A204.1 (cell line): Measurements from ENCODE around the gene SLC16A10.

Source experiments
- FAIRE-seq: peaks from 2 replicates; lab custom pipeline; 2012; peaks lifted over from hg19 to GRCh38; lab: Jason Lieb, UNC

The SLC16A10 gene

DNA sequence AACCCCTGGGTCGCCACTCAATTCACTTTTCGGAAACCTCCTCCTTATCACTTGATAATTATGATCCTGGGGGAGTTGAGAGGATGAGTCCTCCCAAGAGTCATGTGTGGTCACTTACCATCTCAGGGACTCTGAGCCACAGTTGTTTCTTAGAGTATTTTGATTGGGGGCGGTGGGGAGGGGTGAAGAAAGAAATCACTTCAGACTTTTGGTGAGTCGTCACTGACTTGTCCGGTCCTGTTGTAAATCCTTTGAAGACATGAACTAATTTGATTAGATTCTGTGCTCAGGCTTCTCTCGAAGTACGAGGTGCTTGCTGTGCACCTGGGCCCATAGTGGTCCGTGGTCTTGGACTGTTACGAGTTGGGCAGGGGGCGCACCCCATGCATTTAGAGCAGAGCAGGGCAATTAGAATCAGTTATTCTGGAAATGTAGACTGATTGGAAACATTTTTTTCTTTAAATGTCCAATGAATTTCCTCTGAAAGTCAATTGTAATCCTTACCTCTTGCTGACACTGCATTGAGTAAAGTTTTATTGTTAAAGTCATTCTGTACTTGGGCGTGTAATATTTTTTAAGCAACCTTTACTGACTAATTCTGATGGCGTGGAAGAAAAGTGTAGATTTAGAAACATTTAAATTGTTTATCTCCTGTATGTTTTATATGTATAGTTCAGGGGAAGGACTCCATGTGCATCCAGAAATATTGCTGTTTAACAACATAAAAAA, 173.4 kb downstream of the SLC16A10 start:
- no peak for FAIRE-seq

DNA sequence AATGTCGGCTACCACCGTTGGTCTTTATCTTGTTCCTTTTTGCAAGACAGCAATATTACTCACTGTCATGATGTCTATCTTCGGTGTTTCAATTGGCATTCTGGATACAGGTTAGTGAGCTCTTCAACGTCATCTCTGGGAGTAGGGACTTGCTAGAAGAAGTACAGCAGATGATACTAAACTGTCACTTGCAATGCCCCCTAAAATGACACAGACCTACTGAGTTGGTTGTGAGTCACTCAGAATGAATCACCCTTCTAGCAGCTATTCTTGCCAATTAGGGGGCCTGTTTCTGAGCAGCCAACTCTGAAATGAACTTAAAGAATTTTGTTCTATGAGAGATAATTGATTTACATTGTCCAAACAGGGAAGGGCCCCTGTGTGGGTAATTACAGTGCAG, 176.5 kb downstream of the SLC16A10 start:
- FAIRE-seq = no peak

DNA sequence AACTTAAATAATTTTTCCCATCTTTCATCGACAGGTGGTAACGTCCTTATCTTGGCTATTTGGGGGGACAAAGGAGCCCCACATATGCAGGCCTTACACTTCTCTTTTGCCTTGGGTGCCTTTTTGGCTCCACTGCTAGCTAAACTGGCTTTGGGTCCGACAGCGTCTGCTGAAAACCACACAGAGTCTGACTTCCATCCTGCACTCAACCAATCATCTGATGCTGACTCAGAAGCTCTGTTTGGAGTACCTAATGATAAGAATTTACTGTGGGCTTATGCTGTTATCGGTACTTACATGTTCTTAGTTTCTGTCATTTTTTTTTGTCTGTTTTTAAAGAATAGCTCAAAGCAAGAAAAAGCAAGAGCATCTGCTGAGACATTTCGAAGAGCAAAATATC, 178.5 kb downstream of the SLC16A10 start:
- no peak for FAIRE-seq

DNA sequence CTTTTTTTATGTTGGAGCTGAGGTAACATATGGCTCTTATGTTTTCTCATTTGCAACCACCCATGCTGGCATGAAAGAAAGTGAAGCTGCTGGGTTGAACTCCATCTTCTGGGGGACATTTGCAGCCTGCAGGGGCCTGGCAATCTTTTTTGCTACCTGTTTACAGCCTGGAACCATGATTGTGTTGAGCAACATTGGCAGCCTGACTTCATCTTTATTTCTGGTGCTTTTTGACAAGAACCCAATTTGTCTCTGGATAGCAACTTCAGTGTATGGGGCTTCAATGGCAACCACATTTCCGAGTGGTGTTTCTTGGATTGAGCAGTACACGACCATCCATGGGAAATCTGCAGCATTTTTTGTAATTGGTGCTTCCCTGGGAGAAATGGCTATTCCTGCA, 179.0 kb downstream of the SLC16A10 start:
- FAIRE-seq = no peak

DNA sequence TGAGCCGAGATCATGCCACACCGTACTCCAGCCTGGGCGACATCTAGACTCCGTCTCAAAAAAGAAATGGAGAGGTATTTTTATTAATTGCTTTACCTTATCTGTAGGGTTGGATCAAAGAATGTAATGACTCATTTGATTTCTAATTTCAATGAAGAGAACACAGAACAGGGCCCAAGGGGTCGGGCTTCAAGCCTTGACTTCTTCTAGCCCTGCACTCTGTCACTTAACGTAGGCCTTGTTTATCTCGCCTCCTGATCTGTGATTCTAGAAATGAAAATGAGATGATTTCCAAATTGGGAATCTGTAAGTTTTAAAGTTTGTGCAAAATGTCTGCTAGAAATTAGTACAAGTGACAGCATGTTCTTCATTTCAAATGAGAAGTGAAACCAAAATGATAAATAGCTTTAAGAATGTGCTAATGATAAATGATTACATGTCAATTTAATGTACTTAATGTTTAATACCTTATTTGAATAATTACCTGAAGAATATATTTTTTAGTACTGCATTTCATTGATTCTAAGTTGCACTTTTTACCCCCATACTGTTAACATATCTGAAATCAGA, 180.5 kb downstream of the SLC16A10 start:
- FAIRE-seq = no peak

DNA sequence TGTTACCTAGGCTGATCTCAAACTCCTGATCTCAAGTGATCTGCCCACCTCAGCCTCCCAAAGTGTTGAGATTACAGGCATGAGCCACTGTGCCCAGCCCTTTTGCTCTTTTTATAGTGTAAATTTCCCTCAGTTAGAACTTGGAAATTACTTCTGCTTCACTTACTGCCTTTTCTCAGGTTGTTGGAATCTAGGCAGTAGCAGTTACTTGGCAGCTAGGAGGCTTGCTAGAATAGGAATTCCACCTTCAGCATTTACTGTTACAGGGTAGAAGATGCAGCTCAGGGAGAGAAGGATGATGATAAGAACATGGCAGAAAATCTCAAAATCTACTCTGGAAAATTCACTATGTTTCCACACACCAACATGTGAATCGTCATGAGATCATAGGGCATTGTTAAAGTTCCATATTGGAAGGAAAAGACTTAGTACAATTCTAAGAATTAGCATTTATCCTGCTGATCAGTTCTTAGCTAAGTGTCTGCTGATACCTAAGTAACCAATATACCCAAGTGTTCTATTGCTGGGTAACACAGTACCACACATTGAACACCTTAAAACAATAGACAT, 182.2 kb downstream of the SLC16A10 start:
- no peak for FAIRE-seq

DNA sequence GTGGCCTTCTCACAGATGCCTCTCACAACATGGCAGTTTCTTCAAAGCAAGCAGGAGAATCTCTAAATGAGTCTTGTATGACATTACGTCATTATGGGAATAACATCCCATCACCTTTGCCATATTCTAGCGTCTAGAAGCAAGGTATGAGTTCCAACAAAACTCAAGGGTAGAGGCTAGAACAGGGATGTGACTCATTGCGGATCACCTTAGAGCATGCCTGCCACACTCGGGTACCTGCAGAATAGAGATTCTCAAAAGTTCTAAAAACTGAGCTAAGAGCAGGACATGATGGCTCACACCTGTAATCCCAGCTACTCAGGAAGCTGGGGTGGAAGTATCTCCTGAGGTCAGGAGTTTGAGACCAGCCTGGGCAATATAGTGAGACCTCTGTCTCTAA, 182.8 kb downstream of the SLC16A10 start:
- FAIRE-seq = no peak

DNA sequence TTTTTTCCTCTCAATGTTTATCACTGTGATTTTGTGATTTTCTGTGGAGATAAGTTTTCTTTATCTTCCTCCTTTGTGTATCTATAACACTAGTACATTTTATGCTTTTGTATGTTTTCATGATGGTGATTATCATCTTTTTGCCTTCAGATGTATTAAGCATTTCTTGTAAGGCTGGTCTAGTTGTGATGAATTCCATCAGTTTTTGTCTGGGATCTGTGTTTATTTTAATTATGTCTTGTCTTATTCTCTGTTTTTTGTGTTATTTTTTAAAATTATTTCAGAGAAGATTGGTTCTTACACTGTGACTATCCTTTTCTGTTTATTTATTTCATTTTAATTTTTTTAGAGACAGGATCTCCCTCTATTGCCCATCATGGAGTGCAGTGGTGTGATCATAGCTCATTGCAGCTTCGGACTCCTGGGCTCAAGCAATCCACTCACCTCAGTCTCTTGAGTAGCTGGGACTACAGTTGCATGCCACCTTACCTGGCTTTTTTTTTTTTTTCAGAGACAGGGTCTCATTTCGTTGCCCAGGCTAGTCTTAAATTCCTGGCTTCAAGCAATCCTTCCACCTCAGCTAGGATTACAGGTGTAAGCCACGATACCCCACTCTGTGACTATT, 187.4 kb downstream of the SLC16A10 start:
- no peak for FAIRE-seq

DNA sequence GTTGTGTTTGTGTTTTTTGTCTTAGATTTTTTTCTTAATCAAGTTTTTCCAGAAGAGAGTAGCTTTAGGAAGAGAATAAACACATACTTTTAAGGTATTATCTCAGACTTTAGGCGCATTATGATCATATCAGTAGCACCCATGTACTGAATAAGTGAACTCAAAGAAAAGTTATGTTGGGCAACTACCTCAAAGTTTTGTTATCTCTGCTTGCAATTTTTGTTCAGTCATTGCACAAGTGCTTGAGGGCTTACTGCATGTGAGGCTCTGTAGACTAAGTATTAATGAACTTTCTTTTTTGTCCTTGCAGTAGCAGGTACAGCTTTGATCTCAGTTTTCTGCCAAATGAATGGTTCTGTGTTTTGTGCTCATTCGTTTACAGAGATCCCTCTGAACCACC, 189.0 kb downstream of the SLC16A10 start:
- no peak for FAIRE-seq

DNA sequence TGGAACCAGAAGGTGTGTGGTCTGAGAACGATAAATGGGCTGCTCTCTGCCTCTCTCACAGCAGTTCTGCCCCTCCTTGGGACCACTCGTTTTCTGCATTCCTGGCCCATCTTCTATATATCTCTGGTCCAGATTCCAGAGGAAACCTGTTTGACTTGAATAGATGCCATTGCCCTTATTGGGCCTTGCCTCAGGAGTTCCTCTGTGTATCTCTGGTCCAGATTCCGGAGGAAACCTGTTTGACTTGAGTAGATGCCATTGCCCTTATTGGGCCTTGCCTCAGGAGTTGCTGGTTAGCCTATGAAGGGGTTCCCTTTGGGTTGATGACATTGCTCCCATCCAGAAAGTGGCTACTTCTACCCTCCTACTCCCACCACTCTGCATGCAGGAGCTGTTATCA, 189.4 kb downstream of the SLC16A10 start:
- FAIRE-seq = no peak

DNA sequence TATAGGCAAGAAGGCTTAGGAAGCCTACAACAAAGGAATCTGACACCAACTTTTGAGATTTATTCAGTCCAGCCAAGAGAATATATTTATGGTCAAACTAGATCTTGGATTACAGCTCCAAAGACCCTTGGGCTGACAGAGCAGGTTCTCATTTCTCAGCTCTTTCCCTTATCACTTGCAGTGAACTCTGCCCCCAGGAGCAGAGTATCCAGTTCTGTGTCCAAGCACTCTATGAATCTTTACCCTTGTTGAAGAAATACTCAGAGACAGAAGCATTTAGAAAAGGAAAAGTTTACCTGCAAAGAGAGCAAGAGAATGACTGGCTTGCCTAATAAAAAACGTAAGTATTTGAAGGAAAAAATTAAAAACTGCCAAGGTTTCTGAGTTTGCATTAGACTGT, 190.5 kb downstream of the SLC16A10 start:
- FAIRE-seq = no peak

DNA sequence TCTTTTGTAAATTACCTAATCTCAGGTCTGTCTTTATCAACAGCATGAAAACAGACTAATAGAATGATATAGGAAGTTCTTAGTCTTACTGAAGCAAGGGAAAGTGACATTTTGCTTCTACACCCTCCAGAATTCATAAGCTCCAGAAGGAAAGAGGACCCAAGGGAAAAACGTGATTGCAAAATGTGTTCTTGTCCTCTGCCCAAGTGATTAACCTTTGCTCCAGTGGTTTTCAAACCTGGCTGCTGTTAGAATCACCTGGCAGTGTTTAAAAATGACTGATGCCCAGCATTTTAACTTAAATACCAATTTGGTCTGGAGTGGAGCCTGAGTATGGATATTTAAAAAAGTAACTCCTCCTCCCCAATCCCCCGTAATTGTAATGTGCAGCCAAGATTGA, 191.4 kb downstream of the SLC16A10 start:
- FAIRE-seq = no peak

DNA sequence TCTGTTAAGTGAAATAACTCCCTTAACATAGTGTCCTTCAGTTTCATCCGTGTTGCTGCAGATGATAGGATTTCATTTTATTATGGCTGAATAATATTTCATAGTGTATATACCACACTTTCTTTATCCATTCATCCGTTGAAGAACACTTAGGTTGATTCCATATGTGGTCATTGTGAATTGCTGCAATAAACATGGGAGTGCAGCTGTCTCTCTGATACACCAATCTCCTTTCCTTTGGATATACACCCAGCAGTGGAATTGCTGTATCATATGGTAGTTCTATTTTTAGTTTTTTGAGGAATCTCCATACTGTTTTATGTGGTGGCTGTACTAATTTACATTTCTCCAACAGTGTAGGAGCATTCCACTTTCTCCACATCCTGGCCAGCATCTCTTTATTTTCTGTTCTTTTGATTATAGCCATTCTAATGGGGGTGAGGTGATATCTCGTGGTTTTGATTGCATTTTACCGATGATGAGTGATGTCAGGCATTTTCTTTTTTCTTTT, 193.2 kb downstream of the SLC16A10 start:
- FAIRE-seq = no peak
